IMR-90 (cell line): ENCODE results near the gene TMEM269. TPM values are rescaled to one million over a fixed set of nuclear protein-coding genes. Genes with fewer than 3 reads are reported as not detected.

ENCODE experiments used
- ATAC-seq: fragments of 200-7000 bp; cut with Tn5 transposase; 2 replicates; pipeline ENCODE4 v1.9.1; 2020; ENCODE audit warnings: low read depth, mild to moderate bottlenecking, moderate library complexity
- BruUV-seq: library from RNA; stranded (reverse); fragments of 400-500 nt; replicated peaks from 2 replicates; lab custom pipeline; 2021; lab: Mats Ljungman, UMichigan
- CTCF ChIA-PET: fragments of 300-600 bp; formaldehyde crosslinking; extraction: SDS; loops from one replicate; lab custom pipeline; 2021; ENCODE audit warnings: antibody characterized with exemption; lab: Yijun Ruan, JAX
- POLR2A ChIA-PET: fragments of 300-600 bp; sonication (Branson Sonifier 250); formaldehyde crosslinking; loops from one replicate; lab custom pipeline; 2022; ENCODE audit warnings: antibody characterized with exemption; ENCODE audit not compliant: unreplicated experiment; lab: Charles Lee
- DNase-seq: peaks from one replicate; pipeline ENCODE4 v3.0.0; 2013
- H2AFZ ChIP-seq: replicated peaks from 2 replicates; pipeline ENCODE3; 2013; ENCODE audit warnings: low read length, mild to moderate bottlenecking; ENCODE audit not compliant: poor library complexity
- H2AK5ac ChIP-seq: 2 replicates; pipeline ENCODE4 v1.6.1; 2013; ENCODE audit warnings: low read depth, low read length, inconsistent platforms
- H2AK9ac ChIP-seq: replicated peaks from 2 replicates; pipeline ENCODE3; 2013; ENCODE audit warnings: mild to moderate bottlenecking, low read depth, low read length, moderate library complexity; ENCODE audit not compliant: poor library complexity
- H2BK120ac ChIP-seq: 2 replicates; pipeline ENCODE4 v1.6.1; 2013; ENCODE audit warnings: low read depth, low read length, inconsistent platforms
- H2BK15ac ChIP-seq: 3 replicates; pipeline ENCODE4 v1.6.1; 2013; ENCODE audit warnings: low read depth, low read length, inconsistent platforms
- H2BK20ac ChIP-seq: 2 replicates; pipeline ENCODE4 v1.6.1; 2013; ENCODE audit warnings: low read depth, mild to moderate bottlenecking, inconsistent platforms, low read length, moderate library complexity
- H2BK5ac ChIP-seq: 2 replicates; pipeline ENCODE4 v1.6.1; 2013; ENCODE audit warnings: mild to moderate bottlenecking, low read depth, low read length, inconsistent platforms; ENCODE audit not compliant: poor library complexity, severe bottlenecking
- H3K14ac ChIP-seq: replicated peaks from 2 replicates; pipeline ENCODE4 v1.6.1; 2013; ENCODE audit warnings: low read depth, low read length, inconsistent platforms
- H3K18ac ChIP-seq: 2 replicates; pipeline ENCODE4 v1.6.1; 2013; ENCODE audit warnings: low read depth, low read length, control low read depth
- H3K23ac ChIP-seq: 2 replicates; pipeline ENCODE4 v1.6.1; 2013; ENCODE audit warnings: low read depth, low read length, inconsistent platforms
- H3K27ac ChIP-seq: 2 replicates; pipeline ENCODE4 v1.5.1; 2013; ENCODE audit warnings: mild to moderate bottlenecking, control low read depth, low read length; ENCODE audit not compliant: insufficient read depth
- H3K27me3 ChIP-seq: 2 replicates; pipeline ENCODE4 v1.6.1; 2013; ENCODE audit warnings: low read length; ENCODE audit not compliant: control insufficient read depth, insufficient read depth
- H3K36me3 ChIP-seq: 2 replicates; pipeline ENCODE4 v1.6.1; 2013; ENCODE audit warnings: low read length, mixed read lengths; ENCODE audit not compliant: control insufficient read depth, insufficient read depth
- H3K4ac ChIP-seq: 2 replicates; pipeline ENCODE4 v1.6.1; 2013; ENCODE audit warnings: low read depth, low read length, inconsistent platforms
- H3K4me1 ChIP-seq: 2 replicates; pipeline ENCODE4 v1.6.1; 2013; ENCODE audit warnings: low read length, mixed read lengths; ENCODE audit not compliant: control insufficient read depth, insufficient read depth
- H3K4me2 ChIP-seq: 2 replicates; pipeline ENCODE4 v1.6.1; 2013; ENCODE audit warnings: low read depth, mild to moderate bottlenecking, control low read depth, low read length, moderate library complexity
- H3K4me3 ChIP-seq: 2 replicates; pipeline ENCODE4 v1.5.1; 2013; ENCODE audit warnings: low read depth, mild to moderate bottlenecking, control low read depth, low read length, moderate library complexity; ENCODE audit not compliant: insufficient read depth
- H3K56ac ChIP-seq: 2 replicates; pipeline ENCODE4 v1.6.1; 2013; ENCODE audit warnings: low read length, inconsistent platforms; ENCODE audit not compliant: insufficient read depth; ENCODE audit errors: extremely low read depth
- H3K79me1 ChIP-seq, 2 experiments: 2 replicates each; pipeline ENCODE4 v1.6.1; 2013; ENCODE audit warnings: low read length in 2 of 2, inconsistent platforms in 1 of 2, low read depth in 1 of 2
- H3K9ac ChIP-seq: 2 replicates; pipeline ENCODE4 v1.6.1; 2013; ENCODE audit warnings: low read depth, low read length, control low read depth
- H3K9me1 ChIP-seq: 2 replicates; pipeline ENCODE4 v1.6.1; 2013; ENCODE audit warnings: low read length, inconsistent platforms; ENCODE audit not compliant: insufficient read depth
- H3K9me3 ChIP-seq: 2 replicates; pipeline ENCODE4 v1.6.1; 2013; ENCODE audit warnings: low read length; ENCODE audit not compliant: control insufficient read depth, insufficient read depth
- H4K20me1 ChIP-seq: 2 replicates; pipeline ENCODE4 v1.6.1; 2013; ENCODE audit warnings: low read length, inconsistent platforms; ENCODE audit not compliant: insufficient read depth
- H4K5ac ChIP-seq: 2 replicates; pipeline ENCODE4 v1.6.1; 2013; ENCODE audit warnings: mild to moderate bottlenecking, low read depth, low read length, control low read depth
- H4K8ac ChIP-seq, 2 experiments: 2 replicates each; pipeline ENCODE4 v1.6.1; 2013; ENCODE audit warnings: low read depth in 2 of 2, low read length in 2 of 2, control low read depth in 1 of 2, inconsistent platforms in 1 of 2
- H4K91ac ChIP-seq: 2 replicates; pipeline ENCODE4 v1.6.1; 2013; ENCODE audit warnings: low read depth, low read length, inconsistent platforms; ENCODE audit not compliant: insufficient read depth
- CEBPB ChIP-seq: IDR thresholded peaks from 2 replicates; pipeline ENCODE4 v1.6.1; 2012; ENCODE audit warnings: low read depth, low read length, improper control_type of control experiment
- WGBS, 2 experiments: methylation state at CpG; one replicate each; pipeline versions ENCODE4 v1.1.5 to v1.1.7; 2013; ENCODE audit warnings: missing lambda C conversion rate in 2 of 2; ENCODE audit not compliant: insufficient read length in 1 of 2; ENCODE audit errors: extremely low coverage in 2 of 2; 5-methylcytosine and 5-hydroxymethylcytosine counted together
- dilution Hi-C: fragments of 300-500 bp; cut with HindIII; formaldehyde crosslinking; loops from one replicate; pipeline ENCODE4 v1.14.3; 2018; ENCODE audit warnings: low sequenced_read_pairs; ENCODE audit not compliant: unreplicated experiment
- in situ Hi-C: fragments of 300-500 bp; cut with MboI; formaldehyde crosslinking; loops from 3 replicates; pipeline ENCODE4 v1.14.3; 2019; ENCODE audit warnings: low sequenced_read_pairs, inconsistent platforms, mixed read lengths
- intact Hi-C: fragments of 100-400 bp; cut with micrococcal nuclease; formaldehyde crosslinking; loops from 2 replicates; pipeline ENCODE4 v1.10.0; 2022
- polyA plus RNA-seq, 3 experiments: library from polyadenylated mRNA; depleted of rRNA; stranded (reverse); fragments of >200 nt; gene quantifications; 2 replicates each; pipeline ENCODE4 v1.2.3, GENCODE V29; 2012; ENCODE audit warnings: low replicate concordance in 1 of 3
- total RNA-seq: library from RNA; depleted of rRNA; stranded (reverse); fragments of >200 nt; gene quantifications from 2 replicates; pipeline ENCODE4 v1.2.3, GENCODE V29; 2012

The TMEM269 gene
- total and polyA plus RNA-seq, 2 of the 4 experiments (the other 2 are of a cell fraction) = not detected

DNA sequence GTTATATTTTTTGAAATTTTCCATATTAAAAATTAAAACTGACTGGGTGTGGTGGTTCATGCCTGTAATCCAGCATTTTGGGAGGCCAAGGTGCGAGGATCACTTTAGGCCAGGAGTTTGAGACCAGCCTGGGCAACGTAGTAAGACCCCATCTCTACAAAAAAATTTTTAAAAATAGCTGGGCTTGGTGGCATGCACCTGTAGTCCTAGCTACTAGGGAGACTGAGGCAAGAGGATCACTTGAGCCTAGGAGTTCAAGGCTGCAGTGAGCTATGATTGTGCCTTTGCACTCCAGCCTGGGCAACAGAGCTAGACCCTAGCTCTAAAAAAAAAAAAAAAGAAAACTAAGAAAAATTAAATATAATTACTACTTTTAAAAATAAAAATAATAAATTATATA lies 36.9 kb downstream of the TMEM269 start:
- Histone ChIP-seq H3K18ac (no peak overlapping the region), H3K27ac (no peak overlapping the region), H4K8ac (no peak overlapping the region), H2AFZ (no peak overlapping the region), H2BK5ac (no peak overlapping the region), H3K4ac (no peak overlapping the region), H2AK9ac (no peak overlapping the region), H4K91ac (no peak overlapping the region), H2BK15ac (no peak overlapping the region), H2AK5ac (no peak overlapping the region), H2BK20ac (no peak overlapping the region), H3K9ac (no peak overlapping the region), H3K9me3 (no peaks in the 10 kb centered on the region), H3K9me1 (no peaks in the 10 kb centered on the region; the same call in 1 of the 2 replicates), H3K79me1 (peaks cover 21 to 37% of the 10 kb centered on the region in 2 experiments), H4K5ac (no peak overlapping the region), H3K23ac (no peak overlapping the region), H3K27me3 (no peaks in the 10 kb centered on the region), H3K4me2 (no peak overlapping the region), H3K14ac (no peak overlapping the region), H4K20me1 (no peaks in the 10 kb centered on the region), H3K4me1 (no peaks in the 10 kb centered on the region), H3K4me3 (no peak overlapping the region), H3K36me3 (no peaks in the 10 kb centered on the region), H2BK120ac (no peak overlapping the region), H3K56ac (no peak overlapping the region)
- ChIA-PET POLR2A (interaction anchor here (0.6 kb wide), 1 partner anchor 1334 kb away, joined by 3 read pairs; no protein-coding TSS in a partner anchor), CTCF (no interaction called here)
- intact Hi-C loops = no loop called here
- WGBS, 2 experiments = no CpG with 5 or more reads among the region's 2 CpGs
- BruUV-seq = no TSS peak
- in situ Hi-C loops = no loop called here
- dilution Hi-C loops = no loop called here
- DNase-seq = no peak
- TF ChIP-seq CEBPB = no peak
- ATAC-seq = no peak
